Activated T-helper 17 cell treated with anti-CD3 and anti-CD28 coated beads, Interleukin-2, amount 50 U/mL, for 72 hours (primary cell): ENCODE measurements around the gene EDA. TPM values are rescaled to one million over a fixed set of nuclear protein-coding genes. Genes with fewer than 3 reads are reported as not detected.

ENCODE experiments used
- ATAC-seq: fragments of 150-1000 bp; cut with Tn5 transposase; replicated peaks from 2 replicates; pipeline ENCODE4 v1.10.0; 2021; ENCODE audit warnings: mild to moderate bottlenecking, moderate library complexity
- H3K27ac Mint-ChIP-seq: one replicate; pipeline ENCODE4 v1.8.0; 2022; ENCODE audit warnings: mixed read lengths
- H3K27me3 Mint-ChIP-seq: one replicate; pipeline ENCODE4 v1.8.0; 2022; ENCODE audit warnings: mixed read lengths
- H3K36me3 Mint-ChIP-seq: one replicate; pipeline ENCODE4 v1.8.0; 2022; ENCODE audit warnings: low read depth, mild to moderate bottlenecking, mixed read lengths
- H3K4me1 Mint-ChIP-seq: one replicate; pipeline ENCODE4 v1.8.0; 2022; ENCODE audit warnings: mixed read lengths
- H3K4me3 Mint-ChIP-seq: one replicate; pipeline ENCODE4 v1.8.0; 2022; ENCODE audit warnings: mild to moderate bottlenecking, mixed read lengths
- H3K9me3 Mint-ChIP-seq: one replicate; pipeline ENCODE4 v1.8.0; 2022; ENCODE audit warnings: mixed read lengths
- total RNA-seq, 2 donors: library from RNA; stranded (reverse); gene quantifications; one replicate each; pipeline ENCODE4 v1.2.3, GENCODE V29; 2022

EDA gene
- total RNA-seq, 2 donors from 2014 or later = 2.2 to 6.5 TPM

DNA sequence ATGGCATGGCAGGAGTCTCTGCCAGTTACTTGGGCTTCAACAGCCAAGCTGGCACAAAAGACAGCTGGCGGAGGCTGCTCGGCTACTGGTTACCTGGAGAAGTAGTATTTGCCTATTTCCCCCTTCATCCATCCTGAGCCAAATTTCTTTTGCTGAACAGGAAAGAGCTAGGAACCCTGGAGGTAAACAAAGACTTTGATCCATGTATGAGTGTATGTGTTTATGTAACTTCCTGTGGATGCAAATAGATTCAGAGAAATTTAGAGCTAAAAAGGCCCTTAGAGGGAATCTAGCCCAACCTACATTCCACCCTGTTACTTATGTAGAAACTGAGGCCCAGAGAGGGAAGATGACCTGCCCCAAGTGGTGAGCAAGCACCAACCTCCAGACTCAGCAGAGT lies 422.6 kb downstream of the EDA start:
- no peaks in the 10 kb centered on the region for H3K36me3 Mint-ChIP-seq
- H3K4me3 Mint-ChIP-seq = no peak overlapping the region
- no peaks in the 10 kb centered on the region for H3K27me3 Mint-ChIP-seq
- no peak overlapping the region for H3K27ac Mint-ChIP-seq
- no peak for ATAC-seq
- no peaks in the 10 kb centered on the region for H3K4me1 Mint-ChIP-seq
- no peaks in the 10 kb centered on the region for H3K9me3 Mint-ChIP-seq

- Mint-ChIP-seq H3K36me3 (no peaks in the 10 kb centered on the region), H3K9me3 (no peaks in the 10 kb centered on the region), H3K27me3 (no peaks in the 10 kb centered on the region), H3K4me1 (no peaks in the 10 kb centered on the region), H3K4me3 (no peak overlapping the region), H3K27ac (no peak overlapping the region)
- ATAC-seq = no peak
Measured at GRCh38 chrX:70038951-70039350, 423.0 kb downstream of the EDA start.

DNA sequence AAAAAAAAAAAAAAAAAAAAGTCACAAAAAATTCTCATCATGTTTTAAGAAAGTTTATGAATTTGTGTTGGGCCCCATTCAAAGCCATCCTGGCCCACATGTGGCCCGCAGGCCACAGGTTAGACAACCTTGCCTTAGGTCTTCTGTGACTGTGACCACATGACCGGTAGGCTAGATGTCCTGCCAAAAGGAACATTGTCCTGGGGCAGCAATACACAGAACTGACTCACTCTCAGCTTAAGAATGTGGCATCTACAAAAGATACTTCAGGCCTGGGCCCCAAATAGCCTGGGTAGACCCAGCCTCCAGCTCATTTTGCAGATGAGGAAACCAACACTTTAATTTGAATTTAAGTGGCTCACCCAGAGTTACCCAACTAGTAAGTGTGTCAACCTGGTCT lies 423.8 kb downstream of the EDA start:
- Mint-ChIP-seq H3K4me3 (no peak overlapping the region), H3K27me3 (no peaks in the 10 kb centered on the region), H3K27ac (no peak overlapping the region), H3K9me3 (no peaks in the 10 kb centered on the region), H3K4me1 (no peaks in the 10 kb centered on the region), H3K36me3 (no peaks in the 10 kb centered on the region)
- no peak for ATAC-seq

GRCh38 chrX:70041993-70042392 lies 426.1 kb downstream of the EDA start:
- no peaks in the 10 kb centered on the region for H3K27me3 Mint-ChIP-seq
- H3K4me1 Mint-ChIP-seq = no peaks in the 10 kb centered on the region
- ATAC-seq = no peak
- no peak overlapping the region for H3K27ac Mint-ChIP-seq
- no peak overlapping the region for H3K4me3 Mint-ChIP-seq
- H3K36me3 Mint-ChIP-seq = no peaks in the 10 kb centered on the region
- no peaks in the 10 kb centered on the region for H3K9me3 Mint-ChIP-seq

DNA sequence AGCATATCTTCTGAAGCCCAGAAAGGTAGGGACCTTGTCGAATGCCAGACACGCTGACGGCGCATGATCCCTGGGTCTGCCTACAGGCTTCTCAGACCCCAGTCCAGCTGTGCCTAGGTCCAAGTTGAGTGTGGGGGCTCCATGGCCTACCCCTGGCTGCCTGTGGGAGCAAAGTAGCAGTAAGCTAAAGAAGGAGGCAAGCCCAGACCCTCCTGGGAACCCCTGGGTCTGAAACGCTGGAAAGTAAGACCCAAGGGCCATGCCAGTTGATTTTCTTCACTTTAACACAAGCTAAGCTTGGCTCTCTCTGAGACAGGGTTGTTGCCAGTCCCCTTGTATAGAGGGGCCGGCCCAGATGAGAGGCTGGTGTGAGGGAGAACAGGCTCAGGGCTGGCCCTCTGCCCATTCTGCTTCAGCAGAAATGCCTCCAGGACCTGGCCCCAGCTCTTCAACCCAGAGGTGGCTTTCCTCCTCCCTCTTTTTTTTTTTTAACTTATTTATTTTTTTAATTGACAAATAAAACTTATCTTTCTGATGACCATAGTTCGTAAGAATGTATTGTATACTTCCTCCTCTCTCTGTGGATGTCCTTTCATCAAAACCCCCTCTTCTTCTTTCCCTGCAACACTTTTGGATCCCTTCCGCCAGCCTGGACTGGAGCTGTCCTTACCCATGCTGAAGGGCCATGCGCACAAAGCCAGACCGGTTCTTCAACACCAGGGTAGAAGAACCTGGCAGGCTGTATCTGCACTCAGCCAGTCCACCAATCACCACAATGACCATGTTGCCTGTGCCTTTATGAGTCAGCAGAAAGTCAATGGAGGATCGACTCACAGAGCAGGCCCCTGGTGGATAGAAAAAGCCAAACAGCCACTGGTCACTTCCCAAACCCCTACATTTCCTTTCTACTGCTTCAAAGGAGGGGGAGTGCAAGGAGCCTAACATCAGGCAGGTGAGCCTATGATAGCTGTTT lies 426.8 kb downstream of the EDA start:
- no peaks in the 10 kb centered on the region for H3K9me3 Mint-ChIP-seq
- H3K36me3 Mint-ChIP-seq = no peaks in the 10 kb centered on the region
- H3K4me3 Mint-ChIP-seq = no peak overlapping the region
- no peaks in the 10 kb centered on the region for H3K4me1 Mint-ChIP-seq
- ATAC-seq = no peak
- H3K27ac Mint-ChIP-seq = no peak overlapping the region
- H3K27me3 Mint-ChIP-seq = no peaks in the 10 kb centered on the region

DNA sequence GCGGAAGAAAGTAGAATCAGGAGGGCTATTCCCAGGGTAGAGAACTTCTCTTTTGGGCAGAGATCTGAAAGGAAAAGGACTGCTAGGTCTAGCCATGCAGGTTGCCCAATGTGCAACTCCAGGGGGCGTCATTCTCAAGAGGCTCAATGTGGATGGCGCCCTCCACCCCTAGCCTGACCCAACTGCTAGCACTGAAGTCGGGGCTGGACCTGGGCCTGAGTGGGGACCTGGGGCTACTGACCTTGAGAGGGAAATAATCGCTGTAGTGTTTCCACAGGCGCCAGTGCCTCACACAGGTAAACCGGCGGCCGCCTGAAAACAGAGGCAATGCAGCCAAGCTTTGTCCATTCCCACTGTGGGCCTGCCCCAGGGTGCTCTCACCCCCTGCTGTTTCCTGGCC lies 427.8 kb downstream of the EDA start:
- Mint-ChIP-seq H3K36me3 (no peaks in the 10 kb centered on the region), H3K4me1 (no peaks in the 10 kb centered on the region), H3K9me3 (no peaks in the 10 kb centered on the region), H3K4me3 (no peak overlapping the region), H3K27ac (no peak overlapping the region), H3K27me3 (no peaks in the 10 kb centered on the region)
- no peak for ATAC-seq

- Mint-ChIP-seq H3K4me3 (no peak overlapping the region), H3K27me3 (no peaks in the 10 kb centered on the region), H3K4me1 (no peaks in the 10 kb centered on the region), H3K9me3 (no peaks in the 10 kb centered on the region), H3K27ac (no peak overlapping the region), H3K36me3 (no peaks in the 10 kb centered on the region)
- ATAC-seq = no peak
Measured at GRCh38 chrX:70044541-70045245, 428.8 kb downstream of the EDA start.

DNA sequence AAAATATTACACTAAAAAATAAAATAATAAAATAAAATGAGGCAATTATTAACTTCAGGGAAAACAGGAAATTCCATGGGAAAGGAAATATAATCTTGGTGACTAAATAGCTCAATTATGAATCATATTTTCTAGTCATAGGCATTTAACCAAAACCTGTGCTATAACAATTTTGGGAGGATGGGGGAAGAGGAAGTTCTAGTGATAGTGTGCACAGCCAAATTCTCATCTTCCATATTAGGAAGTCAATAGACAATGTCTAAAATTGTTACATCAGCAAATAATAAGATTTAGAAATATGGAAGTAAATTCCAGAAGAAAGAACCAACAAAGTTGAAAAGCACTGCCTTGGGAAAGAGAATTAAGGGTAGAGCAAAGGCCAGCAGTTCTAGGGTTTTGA lies 431.1 kb downstream of the EDA start:
- no peaks in the 10 kb centered on the region for H3K27me3 Mint-ChIP-seq
- no peak overlapping the region for H3K4me3 Mint-ChIP-seq
- no peak for ATAC-seq
- H3K4me1 Mint-ChIP-seq = no peaks in the 10 kb centered on the region
- H3K9me3 Mint-ChIP-seq = no peaks in the 10 kb centered on the region
- no peaks in the 10 kb centered on the region for H3K36me3 Mint-ChIP-seq
- no peak overlapping the region for H3K27ac Mint-ChIP-seq

- ATAC-seq = no peak
- Mint-ChIP-seq H3K9me3 (no peaks in the 10 kb centered on the region), H3K4me1 (no peaks in the 10 kb centered on the region), H3K36me3 (no peaks in the 10 kb centered on the region), H3K4me3 (no peak overlapping the region), H3K27me3 (no peaks in the 10 kb centered on the region), H3K27ac (no peak overlapping the region)
Measured at GRCh38 chrX:70049406-70049805, 433.5 kb downstream of the EDA start.

GRCh38 chrX:70049925-70050324 lies 434.0 kb downstream of the EDA start, which contains the start of gene AWAT2:
TSS of gene AWAT2 (minus strand) at chrX:70049938. CDS start at chrX:70049932, 6 bp downstream.
- Mint-ChIP-seq H3K27me3 (no peaks in the 10 kb centered on the region), H3K9me3 (no peaks in the 10 kb centered on the region), H3K27ac (no peak within 1 kb of the TSS), H3K4me1 (no peaks in the 10 kb centered on the region), H3K36me3 (no peaks in the 10 kb centered on the region), H3K4me3 (no peak within 1 kb of the TSS)
- ATAC-seq = no peak

GRCh38 chrX:70052895-70053615 lies 437.1 kb downstream of the EDA start:
- H3K4me3 Mint-ChIP-seq = no peak overlapping the region
- ATAC-seq = no peak
- no peaks in the 10 kb centered on the region for H3K27me3 Mint-ChIP-seq
- H3K36me3 Mint-ChIP-seq = no peaks in the 10 kb centered on the region
- no peaks in the 10 kb centered on the region for H3K9me3 Mint-ChIP-seq
- no peaks in the 10 kb centered on the region for H3K4me1 Mint-ChIP-seq
- no peak overlapping the region for H3K27ac Mint-ChIP-seq

- Mint-ChIP-seq H3K4me1 (no peaks in the 10 kb centered on the region), H3K36me3 (no peaks in the 10 kb centered on the region), H3K27ac (no peak overlapping the region), H3K4me3 (no peak overlapping the region), H3K27me3 (no peaks in the 10 kb centered on the region), H3K9me3 (no peaks in the 10 kb centered on the region)
- no peak for ATAC-seq
Measured at GRCh38 chrX:70054391-70054790, 438.5 kb downstream of the EDA start.

DNA sequence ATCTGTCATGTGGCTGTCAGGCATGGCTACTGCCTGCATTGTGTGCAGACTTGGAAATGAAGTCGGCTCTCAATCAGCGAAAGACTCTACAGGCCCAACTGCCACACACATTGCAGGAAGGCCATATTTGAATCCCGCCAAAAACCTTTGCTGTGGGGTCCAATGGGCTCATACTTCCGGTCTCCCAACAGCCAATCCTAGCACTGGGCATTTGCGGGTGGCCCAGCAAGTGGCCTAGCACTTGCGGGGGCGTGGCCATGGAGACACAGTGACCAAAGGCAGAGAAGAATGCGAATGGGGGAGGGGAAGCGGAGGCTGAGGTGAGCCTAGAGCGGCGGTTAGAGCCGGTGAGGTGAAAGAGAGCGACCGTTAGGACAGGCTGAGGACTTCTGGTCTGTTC lies 446.2 kb downstream of the EDA start, which contains the start of gene OTUD6A:
TSS of gene OTUD6A (plus strand) at position 382 of the 400 bp plus-strand sequence. CDS start 68 bp downstream, outside the sequence.
- ATAC-seq = no peak
- no peaks in the 10 kb centered on the region for H3K36me3 Mint-ChIP-seq
- no peaks in the 10 kb centered on the region for H3K9me3 Mint-ChIP-seq
- H3K27me3 Mint-ChIP-seq = no peaks in the 10 kb centered on the region
- H3K4me3 Mint-ChIP-seq = no peak within 1 kb of the TSS
- no peaks in the 10 kb centered on the region for H3K4me1 Mint-ChIP-seq
- no peak within 1 kb of the TSS for H3K27ac Mint-ChIP-seq

DNA sequence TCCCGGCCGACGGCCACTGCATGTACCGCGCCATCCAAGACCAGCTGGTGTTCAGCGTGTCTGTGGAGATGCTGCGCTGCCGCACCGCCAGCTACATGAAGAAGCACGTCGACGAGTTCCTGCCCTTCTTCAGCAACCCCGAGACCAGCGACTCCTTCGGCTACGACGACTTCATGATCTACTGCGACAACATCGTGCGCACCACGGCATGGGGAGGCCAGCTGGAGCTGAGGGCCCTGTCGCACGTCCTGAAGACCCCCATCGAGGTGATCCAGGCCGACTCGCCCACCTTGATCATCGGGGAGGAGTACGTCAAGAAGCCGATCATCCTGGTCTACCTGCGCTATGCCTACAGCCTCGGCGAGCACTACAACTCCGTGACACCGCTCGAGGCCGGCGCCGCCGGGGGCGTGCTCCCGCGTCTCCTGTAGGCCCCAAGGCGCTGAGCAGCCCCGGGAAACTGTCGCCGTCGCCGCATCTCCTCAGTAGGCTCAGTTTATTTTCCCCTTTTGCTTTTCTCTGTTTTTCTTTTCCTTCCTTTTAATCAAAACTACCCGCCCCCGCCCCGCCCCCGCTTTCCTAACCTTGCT lies 447.1 kb downstream of the EDA start:
- H3K4me1 Mint-ChIP-seq = no peaks in the 10 kb centered on the region
- H3K27me3 Mint-ChIP-seq = no peaks in the 10 kb centered on the region
- H3K27ac Mint-ChIP-seq = no peak overlapping the region
- ATAC-seq = no peak
- H3K36me3 Mint-ChIP-seq = no peaks in the 10 kb centered on the region
- no peaks in the 10 kb centered on the region for H3K9me3 Mint-ChIP-seq
- H3K4me3 Mint-ChIP-seq = no peak overlapping the region
